Measurements from ENCODE around the gene SLCO4A1. TPM values are rescaled to one million over a fixed set of nuclear protein-coding genes. Genes with fewer than 3 reads are reported as not detected.

SLCO4A1 gene
- total and polyA plus RNA-seq, 2 of the 4 experiments (the other 2 are of a cell fraction) = 0.72 to 1.1 TPM

DNA sequence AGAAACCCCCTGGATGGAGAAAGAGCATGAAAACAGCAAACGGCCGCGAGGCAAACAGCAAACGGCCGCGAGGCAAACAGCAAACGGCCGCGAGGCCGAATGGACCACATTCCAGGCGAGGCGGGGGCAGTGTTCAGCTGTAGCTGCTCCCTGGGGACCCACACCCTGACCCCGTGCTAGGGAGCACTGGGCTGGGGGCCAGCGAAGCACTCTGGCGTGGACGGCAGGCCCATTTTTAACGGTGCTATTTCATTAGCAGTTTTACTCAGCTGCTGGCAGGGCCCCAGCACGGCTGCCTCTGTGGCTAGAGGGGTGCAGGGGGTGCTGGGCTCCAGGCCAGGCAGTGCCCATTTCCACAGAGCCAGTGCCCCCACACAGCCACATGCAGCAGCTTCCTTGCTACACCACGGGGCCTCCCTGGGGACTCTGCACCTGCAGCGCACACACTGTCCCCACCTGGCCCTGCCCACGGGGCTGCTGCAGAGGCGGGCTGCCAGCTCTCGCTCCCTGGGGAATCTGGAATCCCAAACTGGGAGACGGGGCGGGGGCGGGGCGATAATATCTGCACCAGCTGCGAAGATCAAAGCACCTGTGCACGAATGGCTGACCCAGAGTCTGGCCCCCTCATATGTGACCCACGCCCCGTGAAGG is 35.6 kb upstream of the SLCO4A1 start:
- dilution Hi-C loops (cut with HindIII; ENCODE audit: low sequenced_read_pairs, unreplicated experiment) (no loop called here), in situ Hi-C loops (cut with MboI; ENCODE audit: low sequenced_read_pairs) (loop anchor here (25.0 kb wide), 1 partner anchor 319 kb away; no protein-coding TSS in a partner anchor), intact Hi-C loops (cut with micrococcal nuclease) (no loop called here)
- ChIA-PET POLR2A (ENCODE audit: unreplicated experiment) (interaction anchor here (0.6 kb wide), 1 partner anchor 67 kb away, joined by 18 read pairs; no protein-coding TSS in a partner anchor), CTCF (no interaction called here)
- no peak overlapping the region for H2AFZ ChIP-seq (replicated peaks; ENCODE audit: low read length, poor library complexity)
- H3K4me2 ChIP-seq (ENCODE audit: low read depth, low read length) = no peak overlapping the region
- H3K23ac ChIP-seq (ENCODE audit: low read depth, low read length) = no peak overlapping the region
- no peak overlapping the region for H3K9ac ChIP-seq (ENCODE audit: low read depth, low read length)
- ATAC-seq (ENCODE audit: low read depth) = peak; percentile 61
- H2BK5ac ChIP-seq (ENCODE audit: low read depth, low read length, poor library complexity, severe bottlenecking) = no peak overlapping the region
- no peak overlapping the region for H3K18ac ChIP-seq (ENCODE audit: low read depth, low read length)
- H3K27me3 ChIP-seq (ENCODE audit: control insufficient read depth, insufficient read depth, low read length) = peaks cover 55% of the 10 kb centered on the region
- H2BK15ac ChIP-seq (ENCODE audit: low read depth, low read length) = no peak overlapping the region
- H2BK120ac ChIP-seq (ENCODE audit: low read depth, low read length) = no peak overlapping the region
- no peak overlapping the region for H3K4me3 ChIP-seq (ENCODE audit: insufficient read depth, low read depth, low read length)
- TF ChIP-seq, protein P1, sequence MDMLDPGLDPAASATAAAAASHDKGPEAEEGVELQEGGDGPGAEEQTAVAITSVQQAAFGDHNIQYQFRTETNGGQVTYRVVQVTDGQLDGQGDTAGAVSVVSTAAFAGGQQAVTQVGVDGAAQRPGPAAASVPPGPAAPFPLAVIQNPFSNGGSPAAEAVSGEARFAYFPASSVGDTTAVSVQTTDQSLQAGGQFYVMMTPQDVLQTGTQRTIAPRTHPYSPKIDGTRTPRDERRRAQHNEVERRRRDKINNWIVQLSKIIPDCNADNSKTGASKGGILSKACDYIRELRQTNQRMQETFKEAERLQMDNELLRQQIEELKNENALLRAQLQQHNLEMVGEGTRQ (IDR thresholded peaks at IDR 0.05; ENCODE audit: low read depth, low read length) = no peak
- TF ChIP-seq MAFK (IDR thresholded peaks at IDR 0.05; ENCODE audit: low read depth, low read length) (no peak), POLR2A (IDR thresholded peaks at IDR 0.05; ENCODE audit: low read depth, low read length) (no peak), RFX5 (IDR thresholded peaks at IDR 0.05; ENCODE audit: low read depth, low read length) (no peak), FOS (IDR thresholded peaks at IDR 0.05; ENCODE audit: low read depth, low read length) (no peak), SMC3 (IDR thresholded peaks at IDR 0.05; ENCODE audit: low read depth, low read length) (no peak), ELK1 (IDR thresholded peaks at IDR 0.05; ENCODE audit: borderline replicate concordance, low read depth, low read length) (no peak), MXI1 (IDR thresholded peaks at IDR 0.05; ENCODE audit: borderline replicate concordance, low read depth, low read length) (no peak), RCOR1 (IDR thresholded peaks at IDR 0.05; ENCODE audit: insufficient replicate concordance, low read length) (no peak), MAZ (IDR thresholded peaks at IDR 0.05; ENCODE audit: borderline replicate concordance, low read depth, low read length) (no peak), CHD1 (IDR thresholded peaks at IDR 0.05; ENCODE audit: low read depth, low read length) (no peak), RAD21 (IDR thresholded peaks at IDR 0.05; ENCODE audit: low read length) (no peak), CEBPB (IDR thresholded peaks at IDR 0.05; ENCODE audit: low read depth, low read length) (no peak)
- TF ChIP-seq, protein P2, sequence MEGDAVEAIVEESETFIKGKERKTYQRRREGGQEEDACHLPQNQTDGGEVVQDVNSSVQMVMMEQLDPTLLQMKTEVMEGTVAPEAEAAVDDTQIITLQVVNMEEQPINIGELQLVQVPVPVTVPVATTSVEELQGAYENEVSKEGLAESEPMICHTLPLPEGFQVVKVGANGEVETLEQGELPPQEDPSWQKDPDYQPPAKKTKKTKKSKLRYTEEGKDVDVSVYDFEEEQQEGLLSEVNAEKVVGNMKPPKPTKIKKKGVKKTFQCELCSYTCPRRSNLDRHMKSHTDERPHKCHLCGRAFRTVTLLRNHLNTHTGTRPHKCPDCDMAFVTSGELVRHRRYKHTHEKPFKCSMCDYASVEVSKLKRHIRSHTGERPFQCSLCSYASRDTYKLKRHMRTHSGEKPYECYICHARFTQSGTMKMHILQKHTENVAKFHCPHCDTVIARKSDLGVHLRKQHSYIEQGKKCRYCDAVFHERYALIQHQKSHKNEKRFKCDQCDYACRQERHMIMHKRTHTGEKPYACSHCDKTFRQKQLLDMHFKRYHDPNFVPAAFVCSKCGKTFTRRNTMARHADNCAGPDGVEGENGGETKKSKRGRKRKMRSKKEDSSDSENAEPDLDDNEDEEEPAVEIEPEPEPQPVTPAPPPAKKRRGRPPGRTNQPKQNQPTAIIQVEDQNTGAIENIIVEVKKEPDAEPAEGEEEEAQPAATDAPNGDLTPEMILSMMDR (conservative IDR thresholded peaks at IDR 0.05; ENCODE audit: low read depth, low read length) = no peak
- no peak overlapping the region for H2AK5ac ChIP-seq (ENCODE audit: low read depth, low read length)
- H3K4ac ChIP-seq (ENCODE audit: low read depth, low read length) = no peak overlapping the region
- no peak overlapping the region for H2AK9ac ChIP-seq (replicated peaks; ENCODE audit: low read depth, low read length, poor library complexity)
- H4K8ac ChIP-seq (ENCODE audit: low read depth in 2 of 2, low read length in 2 of 2) = no peak overlapping the region
- H3K36me3 ChIP-seq (ENCODE audit: control insufficient read depth, insufficient read depth, low read length) = no peaks in the 10 kb centered on the region
- H3K79me1 ChIP-seq (ENCODE audit: low read depth in 1 of 2, low read length in 2 of 2) = no peaks in the 10 kb centered on the region
- no peaks in the 10 kb centered on the region for H4K20me1 ChIP-seq (ENCODE audit: insufficient read depth, low read length)
- no peak overlapping the region for H3K14ac ChIP-seq (replicated peaks; ENCODE audit: low read depth, low read length)
- no peak overlapping the region for H3K27ac ChIP-seq (ENCODE audit: insufficient read depth, low read length)
- H4K91ac ChIP-seq (ENCODE audit: insufficient read depth, low read depth, low read length) = no peak overlapping the region
- 32% methylated on average over 17 of the region's 31 CpGs; no CpG with 5 or more reads in 1 of the 2 experiments for WGBS, 2 experiments (ENCODE audit: extremely low coverage in 2 of 2, insufficient read length in 1 of 2)
- no peaks in the 10 kb centered on the region for H3K9me1 ChIP-seq (ENCODE audit: insufficient read depth, low read length)
- H2BK20ac ChIP-seq (ENCODE audit: low read depth, low read length) = no peak overlapping the region
- BruUV-seq (replicated peaks) = no TSS peak
- peaks cover 6% of the 10 kb centered on the region; the same call in 1 of the 2 replicates for H3K9me3 ChIP-seq (ENCODE audit: control insufficient read depth, insufficient read depth, low read length)
- no peak overlapping the region for H4K5ac ChIP-seq (ENCODE audit: low read depth, low read length)
- H3K56ac ChIP-seq (ENCODE audit: extremely low read depth, insufficient read depth, low read length) = no peak overlapping the region
- DNase-seq = no peak
- no peaks in the 10 kb centered on the region for H3K4me1 ChIP-seq (ENCODE audit: control insufficient read depth, insufficient read depth, low read length)

Measured in IMR-90 (cell line).